ENCODE data around the gene PKP3. TPM values are rescaled to one million over a fixed set of nuclear protein-coding genes. Genes with fewer than 3 reads are reported as not detected.

PKP3 gene
- total RNA-seq, 1 experiment from 2014 or later = 4.7 TPM

GRCh38 chr11:444396-445144 is 50.6 kb downstream of the PKP3 start:
- DNase-seq (ENCODE audit: low read depth) = peak; percentile 59

- no peak for DNase-seq (ENCODE audit: low read depth)
Observed at GRCh38 chr11:445765-446588, 52.0 kb downstream of the PKP3 start.

- DNase-seq (ENCODE audit: low read depth) = no peak
Observed at GRCh38 chr11:446891-447290, 52.9 kb downstream of the PKP3 start.

- peak; percentile 84 for DNase-seq (ENCODE audit: low read depth)
Observed at GRCh38 chr11:447923-448731, 54.1 kb downstream of the PKP3 start.

GRCh38 chr11:449889-450808 is 56.1 kb downstream of the PKP3 start, which contains the start of gene PTDSS2:
PTDSS2 (plus strand) TSS chr11:450279; CDS start chr11:450456, 177 bp downstream.
- peak; percentile 94 for DNase-seq (ENCODE audit: low read depth)

- peak; percentile 66 for DNase-seq (ENCODE audit: low read depth)
Observed at GRCh38 chr11:450809-451451, 56.9 kb downstream of the PKP3 start.

- no peak for DNase-seq (ENCODE audit: low read depth)
Observed at GRCh38 chr11:451738-452137, 57.7 kb downstream of the PKP3 start.

GRCh38 chr11:452203-452744 is 58.3 kb downstream of the PKP3 start:
- DNase-seq (ENCODE audit: low read depth) = no peak

GRCh38 chr11:452916-453527 is 59.0 kb downstream of the PKP3 start:
- DNase-seq (ENCODE audit: low read depth) = no peak

GRCh38 chr11:453564-453963 is 59.6 kb downstream of the PKP3 start:
- no peak for DNase-seq (ENCODE audit: low read depth)

GRCh38 chr11:454043-454442 is 60.0 kb downstream of the PKP3 start:
- DNase-seq (ENCODE audit: low read depth) = no peak

Other genes with a start within 250 kb of the PKP3 start
- not detected in 2 replicates for gene SCGB1C1, start 201.1 kb upstream of the PKP3 start, total RNA-seq (2014; rRNA removed)
- gene BET1L, start 186.8 kb upstream of the PKP3 start, total RNA-seq (2014; rRNA removed) = 11.1 and 17.2 TPM in 2 replicates
- gene RIC8A, start 186.5 kb upstream of the PKP3 start, total RNA-seq (2014; rRNA removed) = 152 and 183 TPM in 2 replicates
- 7.9 and 8.6 TPM in 2 replicates for gene SIRT3, start 157.9 kb upstream of the PKP3 start, total RNA-seq (2014; rRNA removed)
- 122 and 135 TPM in 2 replicates for gene PSMD13, start 157.2 kb upstream of the PKP3 start, total RNA-seq (2014; rRNA removed)
- not detected in 2 replicates for gene NLRP6, start 115.8 kb upstream of the PKP3 start, total RNA-seq (2014; rRNA removed)
- 5.2 and 7.6 TPM in 2 replicates for gene PGGHG, start 105.1 kb upstream of the PKP3 start, total RNA-seq (2014; rRNA removed)
- not detected in 2 replicates for gene IFITM5, start 94.7 kb upstream of the PKP3 start, total RNA-seq (2014; rRNA removed)
- 15.6 and 21.9 TPM in 2 replicates for gene IFITM2, start 86.4 kb upstream of the PKP3 start, total RNA-seq (2014; rRNA removed)
- gene IFITM1, start 80.2 kb upstream of the PKP3 start, total RNA-seq (2014; rRNA removed) = 0.32 and 3.2 TPM in 2 replicates
- gene IFITM3, start 73.3 kb upstream of the PKP3 start, total RNA-seq (2014; rRNA removed) = 43.4 and 63.7 TPM in 2 replicates
- 0.75 and 1.3 TPM in 2 replicates for gene B4GALNT4, start 24.7 kb upstream of the PKP3 start, total RNA-seq (2014; rRNA removed)
- 5.5 and 5.8 TPM in 2 replicates for gene SIGIRR, start 20.8 kb downstream of the PKP3 start, total RNA-seq (2014; rRNA removed)
- gene ANO9, start 47.8 kb downstream of the PKP3 start, total RNA-seq (2014; rRNA removed) = not detected in 2 replicates
- gene PTDSS2, start 56.1 kb downstream of the PKP3 start, total RNA-seq (2014; rRNA removed) = 40.7 and 51.2 TPM in 2 replicates
- gene RNH1, start 113.0 kb downstream of the PKP3 start, total RNA-seq (2014; rRNA removed) = 287 and 315 TPM in 2 replicates
- gene HRAS, start 141.4 kb downstream of the PKP3 start, total RNA-seq (2014; rRNA removed) = 58.1 and 70.7 TPM in 2 replicates
- gene LRRC56, start 143.3 kb downstream of the PKP3 start, total RNA-seq (2014; rRNA removed) = 0.17 and 0.19 TPM in 2 replicates
- 0.46 and 1.3 TPM in 2 replicates for gene LMNTD2, start 166.5 kb downstream of the PKP3 start, total RNA-seq (2014; rRNA removed)
- gene RASSF7, start 166.8 kb downstream of the PKP3 start, total RNA-seq (2014; rRNA removed) = 6.2 and 8.8 TPM in 2 replicates
- gene PHRF1, start 182.3 kb downstream of the PKP3 start, total RNA-seq (2014; rRNA removed) = 35.6 and 36.2 TPM in 2 replicates
- gene IRF7, start 221.7 kb downstream of the PKP3 start, total RNA-seq (2014; rRNA removed) = 10.7 and 12.5 TPM in 2 replicates
- not detected in 2 replicates for gene CDHR5, start 230.7 kb downstream of the PKP3 start, total RNA-seq (2014; rRNA removed)
- not detected in 2 replicates for gene SCT, start 233.0 kb downstream of the PKP3 start, total RNA-seq (2014; rRNA removed)
- gene DRD4, start 243.1 kb downstream of the PKP3 start, total RNA-seq (2014; rRNA removed) = not detected in 2 replicates